ENCODE data around the gene PLS1.

Gene PLS1

DNA sequence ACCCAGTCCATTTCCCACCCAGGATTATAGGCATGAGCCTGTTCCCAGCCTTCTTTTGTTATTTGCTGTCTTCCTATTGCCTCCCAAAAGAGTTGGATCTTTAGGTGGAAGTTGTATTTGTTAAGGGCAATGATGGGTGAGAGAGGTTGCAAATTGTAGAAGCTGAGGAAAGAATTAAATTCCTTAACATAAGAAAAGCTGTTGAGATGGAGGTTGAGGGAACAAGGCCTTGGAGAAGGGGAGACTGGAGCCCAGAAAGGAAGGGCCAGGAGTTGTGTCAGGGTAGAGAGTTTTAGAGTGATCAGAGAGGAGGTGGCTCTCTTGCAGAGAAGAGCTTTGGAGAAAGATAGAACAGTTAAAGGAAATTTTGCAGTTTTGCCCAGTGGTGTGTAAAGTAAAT is 46.8 kb downstream of the PLS1 start:
- no peak for DNase-seq

DNA sequence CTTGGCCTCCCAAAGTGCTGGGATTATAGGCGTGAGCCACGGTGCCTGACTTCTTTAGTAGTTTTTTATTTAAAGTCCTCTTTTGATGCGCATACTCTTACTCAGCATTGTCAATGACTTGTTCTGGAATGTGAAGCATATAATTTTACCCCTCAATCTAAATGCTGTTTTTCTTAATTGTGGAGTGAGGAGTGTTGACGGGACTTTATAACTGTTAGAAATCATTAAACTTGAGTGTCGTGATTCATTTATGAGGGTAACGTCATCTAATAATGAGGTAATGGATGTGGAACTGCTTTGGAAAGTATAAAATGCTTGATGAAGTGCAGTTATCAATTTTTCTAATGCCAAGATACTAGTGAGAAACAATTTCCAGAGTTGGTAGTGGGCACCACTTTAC is 48.3 kb downstream of the PLS1 start:
- DNase-seq = no peak

DNA sequence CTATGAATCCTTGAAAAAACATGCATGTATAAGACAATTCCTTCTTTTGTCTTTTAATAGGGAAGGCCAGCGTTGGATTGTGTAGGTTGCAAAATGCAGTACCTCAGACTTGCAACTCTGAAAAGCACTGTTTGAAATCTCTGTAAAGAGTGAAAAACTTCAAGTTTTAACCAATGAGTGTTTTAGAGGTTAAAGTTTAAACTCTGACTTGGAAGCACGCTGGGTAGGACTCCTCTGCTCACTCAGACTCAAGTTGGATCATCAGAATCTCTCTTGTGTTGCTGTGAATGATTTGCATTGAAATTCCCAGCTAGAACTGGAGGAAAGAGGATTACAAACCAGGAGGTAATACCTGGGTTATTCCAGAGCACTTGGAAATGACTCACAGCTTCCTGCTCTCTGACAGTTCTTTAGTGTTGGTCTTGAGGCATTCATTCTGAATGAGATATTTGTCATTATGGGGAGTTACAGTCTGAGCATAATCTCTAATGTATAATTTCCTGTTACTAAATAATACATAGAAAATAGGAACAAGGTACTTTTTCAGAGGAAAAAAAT is 49.1 kb downstream of the PLS1 start:
- no peak for DNase-seq

DNA sequence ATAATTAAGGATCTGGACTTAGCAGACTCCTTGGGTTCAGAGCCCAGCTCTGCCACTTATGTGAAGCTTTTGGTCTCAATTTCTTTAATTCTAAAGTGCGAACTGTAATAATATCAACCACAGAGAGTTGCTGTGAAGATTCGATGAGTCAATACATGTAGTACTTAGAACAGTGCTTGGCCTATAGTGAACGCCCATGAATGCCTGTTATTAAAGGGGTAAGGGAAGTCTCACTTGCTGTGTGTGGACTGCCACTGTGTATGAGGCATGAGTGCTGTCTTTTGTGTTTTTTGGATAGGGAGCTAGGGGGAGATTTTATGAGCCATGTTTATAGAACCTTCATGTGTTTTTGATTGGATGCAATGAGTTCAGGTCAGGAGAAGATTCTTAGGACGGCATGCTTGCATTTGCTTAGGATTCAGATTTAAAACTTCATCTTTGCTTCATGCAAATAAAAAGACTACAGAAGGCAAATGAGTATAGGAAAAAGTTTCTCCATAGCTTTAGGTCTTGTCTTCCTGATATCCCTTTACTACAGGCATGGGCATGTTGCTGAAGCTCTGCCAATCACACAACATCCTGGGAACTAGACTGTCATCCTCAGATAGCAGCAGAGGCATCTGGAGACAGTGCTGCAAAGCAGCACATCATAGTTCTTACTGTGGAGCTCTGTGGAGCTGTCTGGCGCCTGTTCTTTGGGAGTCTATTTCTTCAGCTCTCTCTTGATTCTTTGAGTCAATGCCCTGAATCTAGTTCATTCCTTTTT is 50.0 kb downstream of the PLS1 start:
- DNase-seq = no peak

DNA sequence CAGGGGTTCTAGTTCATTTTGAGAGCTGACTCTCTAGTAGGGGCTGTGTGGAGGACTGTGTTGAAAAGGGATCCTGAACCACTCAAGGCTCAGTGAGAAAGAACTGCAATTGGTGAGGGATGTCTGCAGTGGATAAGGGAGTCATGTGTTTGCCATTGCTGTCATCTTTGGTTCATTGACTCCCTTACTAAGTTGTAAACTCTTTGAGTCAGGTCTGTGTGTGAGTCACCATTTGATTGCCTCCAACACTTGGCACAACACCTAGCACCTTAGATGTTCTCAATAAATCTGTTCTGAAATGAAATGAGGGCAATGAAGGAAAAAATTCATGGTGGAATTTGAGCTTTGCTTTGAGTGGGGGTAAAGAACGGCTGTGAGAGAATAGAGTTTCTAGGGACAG is 51.7 kb downstream of the PLS1 start:
- DNase-seq = no peak

DNA sequence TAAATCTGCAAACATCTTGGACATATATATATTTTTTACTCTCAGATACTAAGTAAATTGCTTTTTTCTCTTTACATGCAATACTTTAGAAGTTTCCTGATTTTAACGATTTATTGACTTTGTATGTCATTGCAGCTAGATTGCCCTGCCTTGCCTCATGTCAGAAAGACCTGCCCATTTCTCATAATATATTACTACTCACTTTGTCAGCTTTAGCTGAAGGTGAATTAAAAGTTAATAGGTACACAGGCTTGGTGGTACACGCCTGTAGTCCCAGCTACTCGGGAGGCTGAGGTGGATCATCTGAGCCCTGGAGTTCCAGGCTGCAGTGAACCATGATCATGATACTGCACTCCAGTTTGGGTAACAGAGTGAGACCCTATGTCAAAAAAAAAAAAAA is 52.8 kb downstream of the PLS1 start:
- no peak for DNase-seq

DNA sequence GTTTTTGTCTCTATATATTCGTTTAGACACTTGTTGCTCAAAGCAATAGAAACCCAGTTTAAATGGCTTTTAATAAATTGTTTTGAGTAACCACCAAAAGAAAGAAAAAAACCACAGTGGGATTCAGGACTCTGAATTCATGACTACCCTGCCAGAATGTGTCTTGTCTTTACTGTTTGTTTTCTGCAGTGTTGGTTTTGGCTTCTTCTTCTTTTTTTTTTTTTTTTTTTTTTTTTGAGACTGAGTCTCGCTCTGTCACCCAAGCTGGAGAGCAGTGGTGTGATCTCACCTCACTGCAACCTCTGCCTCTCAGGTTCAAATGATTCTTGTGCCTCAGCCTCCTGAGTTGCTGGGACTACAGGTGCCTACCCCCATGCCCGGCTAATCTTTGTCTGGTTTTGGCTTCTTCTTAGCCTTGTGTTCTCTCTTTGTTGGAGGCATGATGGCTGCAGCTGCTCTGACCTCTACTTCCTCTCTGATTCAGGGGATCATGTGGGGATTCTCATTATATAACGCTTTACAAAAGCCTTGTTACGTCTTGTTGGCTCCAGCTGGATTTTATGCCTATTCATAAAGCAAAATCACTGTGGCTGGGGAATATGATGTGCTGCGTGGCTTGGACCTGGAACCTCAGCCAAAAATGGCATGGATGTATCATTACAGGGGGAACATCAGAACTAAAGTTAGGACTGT is 54.0 kb downstream of the PLS1 start:
- no peak for DNase-seq

DNA sequence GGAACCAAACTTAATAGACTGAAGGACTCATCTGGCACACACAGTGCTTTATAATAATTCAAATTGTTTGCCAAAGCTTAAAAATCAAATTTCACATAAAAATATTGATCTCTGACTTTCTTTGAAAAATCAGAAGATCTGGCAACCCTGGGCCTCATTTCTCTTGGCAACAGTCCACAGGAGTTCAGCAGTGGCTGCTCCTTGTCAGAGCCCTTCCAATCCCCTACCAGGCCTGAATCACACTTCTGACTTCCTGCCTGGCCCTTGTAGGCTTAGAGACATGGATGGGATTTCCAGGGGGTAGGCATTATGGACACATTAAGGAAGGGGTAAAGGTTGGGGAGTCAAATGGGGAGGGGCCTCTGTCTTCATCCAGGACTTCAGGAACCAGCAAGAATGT is 55.5 kb downstream of the PLS1 start:
- DNase-seq = no peak

DNA sequence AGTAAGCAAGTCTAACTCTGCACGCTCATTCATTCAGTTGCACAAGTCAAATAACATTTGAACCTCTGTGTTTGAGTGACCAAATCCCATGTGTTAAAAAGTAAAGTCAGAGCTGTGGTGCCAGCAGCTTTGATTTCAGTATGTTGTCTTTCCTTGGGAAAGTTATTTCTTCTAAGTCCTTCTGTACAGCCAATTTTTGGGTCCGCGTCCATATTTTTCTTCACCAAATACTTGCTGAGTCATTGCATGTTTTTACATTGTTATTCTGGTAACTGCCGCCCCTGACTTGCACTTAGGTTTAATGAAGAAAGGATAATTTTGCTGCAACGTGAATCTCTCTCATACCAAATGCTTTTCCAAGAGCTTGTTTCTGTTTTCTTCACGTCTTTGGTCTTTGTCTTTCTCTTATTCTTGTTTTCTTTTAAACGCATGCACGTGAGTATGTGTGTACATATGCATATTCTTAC is 56.7 kb downstream of the PLS1 start:
- no peak for DNase-seq

DNA sequence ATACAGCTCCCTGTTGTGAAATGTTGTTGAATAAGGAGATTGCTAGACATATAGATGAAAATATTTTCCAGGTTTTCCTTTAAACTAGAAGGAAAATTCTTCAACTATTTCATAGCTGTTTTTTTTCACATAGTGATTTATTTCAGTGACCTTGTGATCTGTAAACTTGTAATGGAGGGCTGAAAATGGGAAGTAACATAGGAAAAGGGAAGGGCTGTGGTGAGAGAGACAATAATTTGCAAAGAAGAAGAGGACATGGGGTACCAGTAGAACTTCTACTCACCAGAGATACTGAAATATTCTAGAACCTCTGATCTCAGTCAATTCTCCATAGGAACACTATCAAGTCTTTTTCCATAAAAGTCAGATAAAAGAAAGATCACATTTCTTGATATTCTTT is 60.4 kb downstream of the PLS1 start:
- DNase-seq = no peak

DNA sequence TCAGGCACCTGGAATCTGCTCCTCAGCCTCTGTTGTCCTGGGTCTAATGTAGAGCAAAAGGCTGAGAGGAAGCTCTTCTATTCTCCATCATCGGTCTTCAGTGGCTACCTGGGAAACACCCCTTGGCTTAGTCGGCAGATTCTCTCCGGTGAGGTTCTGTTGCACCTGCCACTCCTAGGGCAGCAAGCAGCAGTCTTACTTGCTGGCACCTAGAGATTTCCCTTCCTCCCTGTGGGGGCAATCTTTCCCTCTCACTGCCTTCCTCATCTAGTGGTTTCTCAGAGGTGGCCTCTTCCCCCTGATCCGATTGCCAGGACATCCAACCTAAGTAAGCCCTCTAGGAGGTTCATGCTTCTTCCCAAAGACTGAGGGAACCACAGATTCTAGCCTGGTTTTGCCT is 60.8 kb downstream of the PLS1 start:
- no peak for DNase-seq

DNA sequence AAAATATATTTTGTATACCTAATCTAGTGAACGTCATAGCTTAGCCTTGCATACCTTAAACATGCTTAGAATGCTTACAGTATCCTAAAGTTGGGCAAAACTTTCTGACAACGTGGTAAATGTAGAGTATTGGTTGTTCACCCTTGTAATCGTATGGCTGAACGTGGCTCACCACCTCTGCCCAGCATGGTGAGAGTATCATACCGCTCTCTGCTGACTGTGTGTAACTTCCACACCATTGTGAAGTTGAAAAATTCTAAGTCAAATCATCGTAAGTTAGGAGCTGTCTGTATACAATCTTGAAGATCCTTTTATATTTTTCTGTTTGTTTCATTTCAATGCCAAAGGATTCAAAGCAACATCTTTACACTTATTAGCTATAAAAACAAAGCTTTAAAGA is 64.2 kb downstream of the PLS1 start:
- no peak for DNase-seq

DNA sequence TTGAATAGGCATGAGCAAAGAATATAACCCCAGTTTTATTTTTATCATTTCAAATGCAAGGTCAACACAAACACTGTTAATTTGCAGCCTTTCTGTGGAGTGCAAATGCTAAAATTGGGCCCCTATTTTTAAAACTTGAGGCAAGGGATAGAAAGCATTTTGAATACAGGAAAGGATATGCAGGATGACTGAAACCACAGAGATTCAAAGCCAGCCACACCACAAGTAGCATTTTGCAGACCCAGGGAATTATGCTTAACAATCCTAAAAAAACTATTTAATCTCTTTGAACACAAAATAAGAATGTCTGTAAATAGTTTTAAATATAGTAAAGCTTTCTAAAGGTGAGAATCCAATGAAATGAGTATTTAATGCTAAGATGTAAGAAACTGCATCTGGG is 64.7 kb downstream of the PLS1 start:
- DNase-seq = no peak

DNA sequence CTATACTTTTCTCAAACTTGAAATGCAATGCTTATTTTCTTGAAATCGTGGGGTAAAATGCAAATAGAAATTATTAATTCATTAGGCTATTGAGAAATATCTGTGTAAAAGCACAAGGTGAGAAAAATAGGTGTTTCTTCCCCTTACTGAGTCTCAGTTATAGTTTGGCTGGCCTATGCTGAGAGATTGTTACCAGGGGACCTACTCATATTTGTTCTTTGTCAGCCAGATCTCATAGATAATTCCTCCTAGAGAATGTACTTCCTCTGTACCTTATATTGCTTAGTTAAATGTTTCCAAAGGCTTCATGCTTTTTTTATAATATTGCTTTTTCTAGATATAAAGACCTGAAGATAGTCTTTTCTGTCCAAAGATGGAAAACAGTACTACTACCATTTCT is 67.7 kb downstream of the PLS1 start:
- no peak for DNase-seq

DNA sequence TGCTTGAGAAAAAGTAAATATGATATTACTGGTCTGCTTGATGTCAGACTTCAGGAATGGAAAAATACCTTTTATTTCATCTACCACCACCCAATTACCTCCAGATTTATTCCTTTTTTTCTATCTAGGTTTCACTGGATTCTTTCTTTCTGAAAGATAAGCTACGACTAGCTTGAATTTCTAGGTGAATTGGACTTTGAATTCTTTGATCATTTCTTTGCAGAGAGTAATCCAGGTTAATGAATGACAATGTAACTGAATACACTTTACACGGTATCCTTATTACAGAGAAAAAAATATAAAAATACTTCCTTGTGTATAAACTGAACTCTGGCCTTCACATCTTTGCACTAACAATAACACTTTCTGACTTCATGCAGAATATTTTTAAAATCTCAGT is 68.1 kb downstream of the PLS1 start:
- DNase-seq = no peak

DNA sequence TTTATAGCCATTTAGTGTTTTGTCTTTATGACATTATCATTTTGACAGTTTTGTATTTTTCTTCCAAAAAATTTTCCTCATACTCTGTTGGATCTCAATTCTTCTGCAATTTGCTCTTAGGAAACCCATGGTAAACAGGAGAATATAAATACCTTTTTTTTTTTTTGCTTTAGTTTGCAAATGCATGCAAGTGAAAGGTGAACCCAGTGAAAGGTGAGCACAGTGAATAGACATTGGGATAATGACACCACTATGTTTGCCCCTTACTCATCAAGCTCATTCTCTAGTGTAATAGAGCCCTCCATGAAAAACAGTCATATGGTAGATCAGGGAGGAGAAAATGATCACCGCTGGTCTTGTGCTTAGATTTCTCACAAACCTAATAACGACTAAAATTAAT is 68.6 kb downstream of the PLS1 start:
- no peak for DNase-seq

DNA sequence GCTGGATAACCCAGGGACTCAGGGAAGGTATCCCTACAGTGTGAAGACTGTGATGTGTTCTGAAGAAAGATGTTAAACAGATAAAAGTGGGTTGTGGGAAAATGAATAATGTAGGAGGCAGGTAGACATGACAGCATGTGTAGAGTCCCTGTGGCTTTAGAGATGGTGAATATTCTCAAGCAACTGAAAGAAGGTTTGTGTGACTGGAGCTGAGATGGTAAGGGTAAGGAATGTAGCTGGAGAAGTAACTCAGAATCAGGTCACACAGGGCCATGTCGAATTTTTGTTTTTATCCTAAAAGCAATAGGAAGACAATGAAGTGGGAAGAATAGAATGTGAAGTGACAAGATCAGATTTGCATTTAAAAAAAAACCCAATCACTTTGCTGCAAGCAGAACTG is 73.9 kb downstream of the PLS1 start:
- no peak for DNase-seq

DNA sequence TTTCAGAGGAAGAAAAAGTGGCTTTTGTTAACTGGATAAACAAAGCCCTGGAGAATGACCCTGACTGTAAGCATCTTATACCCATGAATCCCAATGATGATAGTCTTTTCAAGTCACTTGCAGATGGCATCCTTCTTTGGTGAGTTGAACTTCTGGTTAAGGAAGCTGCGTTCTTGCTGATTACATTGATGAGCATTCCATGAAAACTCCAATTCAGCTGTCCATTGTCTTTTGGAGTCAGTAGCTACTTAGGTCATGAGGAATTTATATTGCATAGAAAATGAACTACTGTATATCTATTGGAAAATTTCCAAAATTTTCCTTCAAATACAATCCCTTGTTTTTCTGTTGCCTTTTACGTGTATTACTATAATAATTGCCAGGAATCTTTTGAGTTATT is 80.0 kb downstream of the PLS1 start:
- DNase-seq = no peak

DNA sequence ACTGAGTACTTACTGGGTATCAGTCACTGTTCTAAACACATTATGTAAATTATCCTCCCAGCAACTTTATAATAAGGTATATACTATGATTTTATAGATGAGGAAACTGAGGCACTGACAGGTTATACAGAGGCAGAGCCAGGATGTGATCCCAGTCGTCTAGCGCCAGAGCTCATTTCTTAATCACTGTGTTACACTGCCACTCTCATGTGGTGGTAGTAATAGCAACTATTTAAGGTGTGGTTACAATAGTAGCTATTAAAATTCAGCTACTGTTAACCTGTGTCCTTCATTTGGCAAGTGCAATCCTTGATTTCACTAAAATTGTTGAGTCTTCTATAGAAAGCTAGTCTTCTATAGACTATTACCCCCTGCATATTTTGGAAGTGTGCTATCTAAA is 84.5 kb downstream of the PLS1 start:
- no peak for DNase-seq

DNA sequence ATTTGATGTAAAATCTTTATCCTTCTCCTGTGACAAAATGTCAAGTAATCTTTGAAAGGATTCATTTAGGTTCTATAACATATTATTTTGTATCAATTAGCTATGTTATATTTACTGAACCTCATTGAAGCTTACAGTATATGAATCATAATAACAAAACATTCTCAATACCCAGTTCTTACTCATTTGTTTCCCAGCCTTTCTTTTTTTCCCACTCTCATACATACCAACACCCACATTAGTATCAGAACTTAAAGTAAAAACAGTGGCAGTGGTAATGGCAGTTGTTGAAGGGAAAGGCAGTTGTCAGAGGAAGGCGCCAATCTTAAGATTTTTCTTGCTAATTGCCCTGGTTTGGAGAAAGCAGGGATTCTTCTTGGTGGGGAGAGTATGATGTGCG is 94.4 kb downstream of the PLS1 start:
- no peak for DNase-seq

DNA sequence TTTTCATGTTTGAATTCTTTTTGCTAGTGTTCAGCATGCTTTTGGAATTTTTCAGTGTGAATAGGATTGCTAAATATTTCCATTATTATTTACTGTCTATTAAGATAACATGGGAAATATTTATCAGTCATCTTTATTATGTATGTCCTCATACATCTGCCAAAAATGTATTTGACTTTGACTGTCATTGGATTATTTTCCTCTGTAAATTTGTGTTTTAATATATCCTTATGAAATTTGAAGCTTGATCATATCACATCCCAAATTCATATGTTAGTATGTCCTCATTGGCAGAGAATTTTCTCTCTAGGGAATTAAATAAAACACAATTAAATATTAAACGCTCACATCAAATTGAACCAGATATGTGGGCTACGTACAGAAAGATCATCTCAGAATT is 95.3 kb downstream of the PLS1 start:
- DNase-seq = no peak

DNA sequence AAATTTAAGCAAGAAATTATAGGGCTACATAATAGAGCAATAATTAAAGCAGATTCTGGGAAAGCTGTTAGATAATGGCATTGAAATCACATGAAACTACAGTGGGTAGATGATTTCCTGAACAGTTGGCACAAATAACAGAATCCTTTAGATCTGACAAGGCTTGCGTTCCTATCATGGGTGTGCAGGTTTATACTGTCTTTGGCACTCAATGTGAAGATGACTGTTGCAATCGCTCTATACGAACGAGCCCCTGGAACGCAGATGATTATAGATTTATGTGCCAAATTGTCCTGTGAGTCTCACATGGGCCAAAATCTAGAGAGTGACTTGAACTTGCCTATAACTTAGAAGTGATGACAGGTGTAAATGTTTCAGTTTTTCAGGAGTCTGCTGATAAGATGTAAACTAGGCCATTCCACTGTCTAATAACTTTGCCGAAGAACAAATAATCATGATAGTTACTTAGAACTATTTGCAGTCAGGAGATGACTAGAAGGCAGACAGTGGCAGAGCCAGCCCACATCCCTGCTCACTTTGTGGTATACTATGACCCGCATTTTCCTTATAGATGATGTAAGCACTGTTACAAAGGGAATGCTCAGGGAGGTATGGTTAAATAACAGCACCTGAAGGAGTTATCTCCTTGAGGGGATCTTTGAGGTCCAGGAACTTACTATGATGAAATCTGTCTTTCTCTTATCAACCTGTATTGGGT is 97.1 kb downstream of the PLS1 start:
- no peak for DNase-seq

DNA sequence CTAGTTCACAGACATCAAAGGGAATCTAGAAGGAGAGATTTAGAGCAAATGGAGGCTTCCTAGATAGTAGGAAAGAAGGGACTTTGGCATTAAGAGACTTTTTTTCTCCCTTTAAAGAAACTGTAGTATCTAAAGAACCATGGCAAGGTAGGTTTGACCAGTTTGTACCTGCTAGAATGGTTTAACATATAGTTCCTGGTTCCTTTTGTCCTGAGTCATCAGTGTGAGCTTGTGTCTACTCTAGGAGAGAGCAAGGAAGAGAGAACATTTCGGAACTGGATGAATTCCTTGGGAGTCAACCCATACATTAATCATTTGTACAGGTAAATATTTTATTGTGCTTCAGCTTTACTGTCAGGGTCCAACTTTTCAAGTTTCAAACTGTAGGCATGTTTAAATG is 98.0 kb downstream of the PLS1 start:
- no peak for DNase-seq

DNA sequence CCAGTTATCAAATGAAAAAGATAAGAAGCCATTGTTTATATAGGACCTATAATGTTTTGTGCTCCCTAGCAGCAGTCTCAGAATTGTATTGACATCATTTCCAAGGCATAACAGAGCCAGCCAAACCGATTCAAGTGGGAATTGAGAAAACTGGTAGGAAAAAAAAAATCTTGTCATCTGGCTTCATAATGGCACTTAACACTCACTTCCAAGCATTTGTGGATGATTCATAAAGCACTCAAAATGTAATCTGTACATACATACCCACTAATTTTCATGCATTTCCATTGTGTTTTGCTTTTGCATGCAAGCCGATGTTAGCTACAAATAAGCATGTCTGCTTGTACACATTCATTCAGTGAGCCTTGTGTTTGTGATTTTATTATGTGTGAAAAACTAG is 109.0 kb downstream of the PLS1 start:
- peak; percentile 43 for DNase-seq

Data from NCI-H2227 treated with DMSO at 0.1 percent for 48 hours (cell line).